C4-2B (cell line): ENCODE measurements around the gene BTNL8.

Experiments used
- H3K27ac ChIP-seq: fragments of 450-650 bp; 2 replicates; pipeline ENCODE4 v1.5.1; 2017
- CTCF ChIP-seq: fragments of 450-650 bp; conservative IDR thresholded peaks from 2 replicates; pipeline ENCODE4 v1.5.1; 2017; ENCODE audit warnings: mild to moderate bottlenecking
- ZFX ChIP-seq: fragments of 450-650 bp; IDR thresholded peaks from 2 replicates; pipeline ENCODE4 v1.6.1; 2017

The BTNL8 gene

GRCh38 chr5:180922932-180923331 lies 24.0 kb downstream of the BTNL8 start:
- no peak overlapping the region for H3K27ac ChIP-seq
- no peak for TF ChIP-seq ZFX
- TF ChIP-seq CTCF: no peak

- no peak overlapping the region for H3K27ac ChIP-seq
- TF ChIP-seq ZFX (no peak), CTCF (no peak)
Observed at GRCh38 chr5:180932660-180933059, 33.7 kb downstream of the BTNL8 start.

GRCh38 chr5:180935203-180935602 lies 36.2 kb downstream of the BTNL8 start:
- no peak for TF ChIP-seq CTCF
- TF ChIP-seq ZFX: no peak
- H3K27ac ChIP-seq: no peak overlapping the region

GRCh38 chr5:180938294-180938693 lies 39.3 kb downstream of the BTNL8 start:
- H3K27ac ChIP-seq: no peak overlapping the region
- TF ChIP-seq ZFX (no peak), CTCF (no peak)

GRCh38 chr5:180950291-180950949 lies 51.5 kb downstream of the BTNL8 start:
- TF ChIP-seq ZFX: no peak
- no peak overlapping the region for H3K27ac ChIP-seq

GRCh38 chr5:180959661-180960060 lies 60.7 kb downstream of the BTNL8 start:
- H3K27ac ChIP-seq: no peak overlapping the region
- TF ChIP-seq ZFX (no peak), CTCF (no peak)

- no peak for TF ChIP-seq ZFX
- no peak for TF ChIP-seq CTCF
- H3K27ac ChIP-seq: no peak overlapping the region
Observed at GRCh38 chr5:180960209-180960608, 61.2 kb downstream of the BTNL8 start.

- TF ChIP-seq CTCF (no peak), ZFX (no peak)
Observed at GRCh38 chr5:180969406-180969805, 70.4 kb downstream of the BTNL8 start.

More at GRCh38 chr5:180969406-180969805, 70.4 kb downstream of the BTNL8 start:
- no peak overlapping the region for H3K27ac ChIP-seq
